Measurements from ENCODE around the gene RENBP. TPM values are rescaled to one million over a fixed set of nuclear protein-coding genes. Genes with fewer than 3 reads are reported as not detected.

The RENBP gene
- polyA plus RNA-seq, 1 donor = 5.1 TPM

DNA sequence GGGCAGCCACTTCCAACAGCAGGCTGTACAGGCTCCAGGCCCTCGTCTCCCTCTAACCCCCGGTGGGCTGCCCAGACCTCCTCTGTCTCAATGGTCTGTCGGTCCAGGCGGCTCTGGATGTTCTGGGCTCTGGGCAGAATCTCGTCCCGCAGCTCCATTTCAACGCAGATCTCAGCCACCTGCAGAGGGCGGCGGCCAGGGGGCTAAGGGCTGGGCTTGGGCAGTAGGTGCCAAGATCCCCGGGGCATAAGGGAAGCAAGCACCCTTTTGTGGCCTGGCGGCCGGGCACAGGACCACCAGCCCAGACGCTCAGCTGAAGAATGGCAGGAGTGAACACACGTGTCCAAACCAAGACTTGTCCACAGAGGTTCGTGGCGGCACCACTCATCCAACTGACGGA lies 30.7 kb downstream of the RENBP start:
- DNase-seq = no peak

DNA sequence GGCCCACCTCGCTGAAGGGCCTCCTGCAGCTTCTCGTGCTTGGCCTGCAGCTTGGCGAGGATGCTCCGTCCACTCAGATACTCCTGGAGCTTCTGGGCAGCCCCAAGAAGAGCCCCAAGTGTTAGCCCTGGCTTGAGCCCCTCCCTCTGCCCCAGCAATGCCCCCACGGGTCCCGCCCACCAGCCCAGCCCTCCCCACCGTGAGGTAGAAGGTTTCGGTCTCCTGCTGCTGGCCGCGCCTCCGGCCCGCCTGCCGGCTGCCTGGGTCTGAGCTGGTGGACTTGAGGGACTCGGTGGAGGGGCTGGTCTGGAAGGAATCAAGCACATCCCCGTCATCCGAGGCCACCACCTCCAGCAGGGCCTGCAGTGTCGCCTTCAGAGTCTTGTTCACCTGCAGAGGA lies 31.2 kb downstream of the RENBP start:
- DNase-seq = no peak

- no peak for DNase-seq
These were observed 32.6 kb downstream of the RENBP start for GRCh38 chrX:153911798-153912197.

- no peak for DNase-seq
These were observed 34.0 kb downstream of the RENBP start for GRCh38 chrX:153910446-153910845.

GRCh38 chrX:153909980-153910360 lies 34.5 kb downstream of the RENBP start:
- no peak for DNase-seq

GRCh38 chrX:153909024-153909979 lies 35.1 kb downstream of the RENBP start:
- no peak for DNase-seq

GRCh38 chrX:153908219-153908860 lies 36.1 kb downstream of the RENBP start:
- DNase-seq = no peak

DNA sequence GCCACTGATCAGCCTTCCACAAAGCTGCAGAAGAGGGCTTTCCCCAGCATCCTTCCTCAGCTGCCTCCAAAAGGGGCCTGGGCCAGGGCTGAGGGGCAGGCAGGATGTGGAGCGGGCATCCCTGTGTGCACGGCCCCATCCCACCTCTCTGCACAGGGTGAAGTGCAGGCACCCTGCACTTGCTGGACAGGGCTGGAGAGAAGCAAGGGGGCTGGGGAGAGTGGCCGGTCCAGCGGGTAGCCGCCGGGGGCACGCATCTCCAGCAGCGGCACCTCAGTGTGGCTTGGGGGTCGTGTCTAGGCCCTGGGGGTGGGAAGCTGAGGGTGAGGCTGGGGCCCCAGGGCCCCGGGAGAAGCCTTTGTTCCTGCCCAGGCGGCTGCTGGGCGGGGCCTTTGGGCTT lies 37.0 kb downstream of the RENBP start:
- DNase-seq = no peak

DNA sequence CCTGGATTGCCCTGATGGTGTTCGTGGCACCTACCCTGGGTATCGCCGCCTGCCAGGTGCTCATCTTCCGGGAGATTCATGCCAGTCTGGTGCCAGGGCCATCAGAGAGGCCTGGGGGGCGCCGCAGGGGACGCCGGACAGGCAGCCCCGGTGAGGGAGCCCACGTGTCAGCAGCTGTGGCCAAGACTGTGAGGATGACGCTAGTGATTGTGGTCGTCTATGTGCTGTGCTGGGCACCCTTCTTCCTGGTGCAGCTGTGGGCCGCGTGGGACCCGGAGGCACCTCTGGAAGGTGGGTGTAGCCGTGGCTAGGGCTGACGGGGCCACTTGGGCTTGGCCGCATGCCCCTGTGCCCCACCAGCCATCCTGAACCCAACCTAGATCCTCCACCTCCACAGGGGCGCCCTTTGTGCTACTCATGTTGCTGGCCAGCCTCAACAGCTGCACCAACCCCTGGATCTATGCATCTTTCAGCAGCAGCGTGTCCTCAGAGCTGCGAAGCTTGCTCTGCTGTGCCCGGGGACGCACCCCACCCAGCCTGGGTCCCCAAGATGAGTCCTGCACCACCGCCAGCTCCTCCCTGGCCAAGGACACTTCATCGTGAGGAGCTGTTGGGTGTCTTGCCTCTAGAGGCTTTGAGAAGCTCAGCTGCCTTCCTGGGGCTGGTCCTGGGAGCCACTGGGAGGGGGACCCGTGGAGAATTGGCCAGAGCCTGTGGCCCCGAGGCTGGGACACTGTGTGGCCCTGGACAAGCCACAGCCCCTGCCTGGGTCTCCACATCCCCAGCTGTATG lies 38.1 kb downstream of the RENBP start:
- DNase-seq = no peak

DNA sequence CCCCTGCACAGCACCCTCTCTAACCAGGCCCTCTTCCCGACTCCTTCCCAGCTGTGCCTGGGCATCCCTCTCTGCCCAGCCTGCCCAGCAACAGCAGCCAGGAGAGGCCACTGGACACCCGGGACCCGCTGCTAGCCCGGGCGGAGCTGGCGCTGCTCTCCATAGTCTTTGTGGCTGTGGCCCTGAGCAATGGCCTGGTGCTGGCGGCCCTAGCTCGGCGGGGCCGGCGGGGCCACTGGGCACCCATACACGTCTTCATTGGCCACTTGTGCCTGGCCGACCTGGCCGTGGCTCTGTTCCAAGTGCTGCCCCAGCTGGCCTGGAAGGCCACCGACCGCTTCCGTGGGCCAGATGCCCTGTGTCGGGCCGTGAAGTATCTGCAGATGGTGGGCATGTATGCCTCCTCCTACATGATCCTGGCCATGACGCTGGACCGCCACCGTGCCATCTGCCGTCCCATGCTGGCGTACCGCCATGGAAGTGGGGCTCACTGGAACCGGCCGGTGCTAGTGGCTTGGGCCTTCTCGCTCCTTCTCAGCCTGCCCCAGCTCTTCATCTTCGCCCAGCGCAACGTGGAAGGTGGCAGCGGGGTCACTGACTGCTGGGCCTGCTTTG lies 38.9 kb downstream of the RENBP start:
- DNase-seq = no peak

DNA sequence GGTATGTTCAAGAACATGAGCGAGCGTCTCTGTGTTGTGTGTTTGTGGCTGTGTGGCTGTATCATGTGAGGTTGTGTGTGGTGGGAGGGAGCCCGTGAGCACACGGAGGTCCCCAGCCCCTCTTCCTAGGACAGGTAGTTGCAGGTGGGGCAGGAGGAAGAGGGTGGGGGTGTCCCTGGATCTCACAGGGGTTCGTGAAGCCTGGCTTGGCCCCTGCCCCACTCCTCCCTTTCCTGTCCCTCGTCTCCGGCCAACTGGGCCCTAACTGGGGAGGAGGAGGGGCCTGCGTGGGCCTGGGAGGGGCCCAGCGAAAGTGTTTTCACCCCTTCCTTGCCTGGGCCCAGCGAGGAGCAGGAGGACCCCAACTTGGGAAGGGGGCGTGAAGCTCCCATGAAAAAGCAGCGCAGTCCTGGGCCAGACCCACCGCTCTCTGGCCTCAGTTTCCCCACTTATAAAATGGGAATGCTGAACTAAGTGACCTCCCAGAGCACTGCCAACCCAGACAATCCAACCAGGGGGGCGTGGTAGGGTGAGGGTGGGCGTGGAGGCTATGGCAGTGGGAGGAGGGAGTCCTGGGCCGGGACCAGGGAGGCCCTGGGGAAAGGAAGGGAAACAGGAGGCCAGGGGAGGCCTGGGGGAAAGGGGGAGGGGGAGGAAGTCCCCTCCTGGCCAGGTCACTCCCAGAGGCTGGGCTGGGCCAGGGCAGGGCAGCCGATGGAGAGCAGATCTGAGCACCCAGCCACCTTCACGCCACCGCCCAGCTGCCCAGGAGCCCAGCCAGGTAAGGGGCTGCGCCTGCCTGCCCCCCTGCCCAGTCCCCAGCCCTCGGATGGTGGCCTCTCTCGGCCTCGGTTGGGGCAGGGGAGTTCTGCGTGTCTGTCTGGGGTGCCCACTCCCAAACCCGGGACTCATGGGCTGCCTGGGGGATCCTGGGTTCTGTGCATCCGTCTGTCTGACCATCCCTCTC lies 40.2 kb downstream of the RENBP start, which contains the start of gene AVPR2:
AVPR2 (plus strand) TSS at position 683 of the 967 bp plus-strand sequence. CDS start 473 bp downstream, outside the sequence.
- no peak for DNase-seq

DNA sequence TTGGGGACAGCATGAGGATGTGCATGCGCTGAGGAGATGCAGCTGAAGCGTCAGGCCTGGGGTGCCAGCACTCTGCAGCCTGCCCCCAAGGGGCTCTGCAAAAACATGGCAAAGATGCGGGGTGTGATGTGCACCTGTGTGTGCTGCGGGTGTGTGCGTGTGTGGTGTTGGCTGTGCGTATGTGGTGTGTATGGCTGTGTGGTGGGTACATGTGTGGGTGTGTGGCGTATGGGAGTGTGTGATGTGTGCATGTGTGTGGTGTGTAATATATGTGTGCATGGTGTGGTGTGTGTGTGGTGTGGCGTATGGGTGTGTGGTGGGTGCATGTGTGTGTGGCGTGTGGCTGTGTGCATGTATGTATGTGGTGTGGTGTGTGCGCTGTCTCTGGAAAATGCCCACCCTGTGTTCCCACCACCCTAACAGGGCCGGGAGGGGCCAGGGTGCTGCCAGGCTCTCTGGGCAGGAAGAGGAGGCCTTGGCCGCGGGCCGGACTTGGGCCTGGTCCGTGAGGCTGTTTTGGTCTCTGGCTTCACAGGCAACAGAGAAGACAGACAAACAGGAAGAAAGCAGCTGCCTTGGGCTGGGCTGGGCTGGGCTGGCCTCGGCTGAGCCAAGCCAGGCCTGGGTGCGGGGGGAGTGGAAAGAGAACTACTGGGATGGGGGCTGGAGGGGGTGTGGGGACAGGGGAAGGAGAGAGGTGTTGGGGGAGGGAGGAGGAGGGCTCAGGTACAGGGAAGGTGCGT lies 41.0 kb downstream of the RENBP start:
- no peak for DNase-seq

- no peak for DNase-seq
These were observed 42.1 kb downstream of the RENBP start for GRCh38 chrX:153902385-153902784.

GRCh38 chrX:153901753-153902140 lies 42.7 kb downstream of the RENBP start:
- no peak for DNase-seq

GRCh38 chrX:153900831-153901752 lies 43.4 kb downstream of the RENBP start:
- peak; percentile 46 for DNase-seq

GRCh38 chrX:153897899-153898298 lies 46.5 kb downstream of the RENBP start:
- no peak for DNase-seq

- no peak for DNase-seq
These were observed 55.3 kb downstream of the RENBP start for GRCh38 chrX:153889123-153889522.

DNA sequence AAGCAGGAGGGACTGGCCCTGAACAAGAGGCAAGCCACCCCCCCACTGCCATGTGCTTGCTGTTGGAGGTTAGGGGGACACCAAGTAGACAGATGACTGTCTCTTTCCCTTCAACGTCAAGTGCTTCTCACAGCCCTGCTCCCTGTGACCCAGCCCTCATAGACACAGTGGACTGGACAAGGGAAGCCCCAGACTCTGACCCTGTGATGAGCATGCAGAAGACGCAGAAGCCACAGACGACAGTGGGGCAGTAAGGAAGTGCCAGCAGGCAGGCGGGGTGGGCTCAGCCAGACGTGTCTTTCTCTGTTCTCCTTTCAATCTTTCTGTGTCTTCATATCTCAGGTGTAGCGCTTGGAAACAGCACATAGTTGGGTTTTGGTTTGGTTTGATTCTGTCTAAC lies 56.1 kb downstream of the RENBP start:
- no peak for DNase-seq

GRCh38 chrX:153887385-153887784 lies 57.1 kb downstream of the RENBP start:
- DNase-seq = no peak

Data from hindlimb muscle (tissue), 1 donor.